Measurements from ENCODE around the gene ST14. TPM values are rescaled to one million over a fixed set of nuclear protein-coding genes. Genes with fewer than 3 reads are reported as not detected.

The ST14 gene
- total RNA-seq, 1 donor, result under 0.01 TPM

DNA sequence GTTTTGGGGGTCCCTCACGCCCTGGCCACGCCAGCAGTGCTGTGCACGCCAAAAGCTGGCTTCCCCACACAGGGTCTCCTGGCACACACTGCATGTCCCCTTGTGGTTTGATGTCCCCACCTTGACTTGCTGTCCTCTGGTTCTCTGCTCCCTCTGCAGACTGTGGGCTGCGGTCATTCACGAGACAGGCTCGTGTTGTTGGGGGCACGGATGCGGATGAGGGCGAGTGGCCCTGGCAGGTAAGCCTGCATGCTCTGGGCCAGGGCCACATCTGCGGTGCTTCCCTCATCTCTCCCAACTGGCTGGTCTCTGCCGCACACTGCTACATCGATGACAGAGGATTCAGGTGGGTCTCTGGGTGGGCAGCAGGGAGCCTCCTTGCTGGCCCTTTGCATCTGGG is 40.2 kb downstream of the ST14 start:
- DNase-seq (ENCODE audit: insufficient read length, low spot score, missing footprints), result peak; percentile 79
- Histone ChIP-seq H3K27ac (ENCODE audit: low read depth, low read length) (no peak overlapping the region), H3K4me1 (ENCODE audit: insufficient read depth, low read length) (no peaks in the 10 kb centered on the region), H3K4me2 (ENCODE audit: insufficient read depth, low read length) (no peak overlapping the region), H3K79me2 (ENCODE audit: insufficient read depth, low read length) (no peaks in the 10 kb centered on the region), H3K4me3 (ENCODE audit: insufficient read depth, low read length) (no peak overlapping the region), H3K36me3 (ENCODE audit: insufficient read depth, low read length) (no peaks in the 10 kb centered on the region), H3K9me3 (ENCODE audit: low read depth, low read length) (no peaks in the 10 kb centered on the region), H4K20me1 (ENCODE audit: insufficient read depth, low read length) (no peaks in the 10 kb centered on the region), H2AFZ (ENCODE audit: low read length) (no peak overlapping the region), H3K27me3 (ENCODE audit: insufficient read depth, low read length) (peaks cover 6% of the 10 kb centered on the region)
- TF ChIP-seq, protein P1, sequence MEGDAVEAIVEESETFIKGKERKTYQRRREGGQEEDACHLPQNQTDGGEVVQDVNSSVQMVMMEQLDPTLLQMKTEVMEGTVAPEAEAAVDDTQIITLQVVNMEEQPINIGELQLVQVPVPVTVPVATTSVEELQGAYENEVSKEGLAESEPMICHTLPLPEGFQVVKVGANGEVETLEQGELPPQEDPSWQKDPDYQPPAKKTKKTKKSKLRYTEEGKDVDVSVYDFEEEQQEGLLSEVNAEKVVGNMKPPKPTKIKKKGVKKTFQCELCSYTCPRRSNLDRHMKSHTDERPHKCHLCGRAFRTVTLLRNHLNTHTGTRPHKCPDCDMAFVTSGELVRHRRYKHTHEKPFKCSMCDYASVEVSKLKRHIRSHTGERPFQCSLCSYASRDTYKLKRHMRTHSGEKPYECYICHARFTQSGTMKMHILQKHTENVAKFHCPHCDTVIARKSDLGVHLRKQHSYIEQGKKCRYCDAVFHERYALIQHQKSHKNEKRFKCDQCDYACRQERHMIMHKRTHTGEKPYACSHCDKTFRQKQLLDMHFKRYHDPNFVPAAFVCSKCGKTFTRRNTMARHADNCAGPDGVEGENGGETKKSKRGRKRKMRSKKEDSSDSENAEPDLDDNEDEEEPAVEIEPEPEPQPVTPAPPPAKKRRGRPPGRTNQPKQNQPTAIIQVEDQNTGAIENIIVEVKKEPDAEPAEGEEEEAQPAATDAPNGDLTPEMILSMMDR (IDR thresholded peaks at IDR 0.05; ENCODE audit: extremely low read depth, low read depth, low read length), result no peak

DNA sequence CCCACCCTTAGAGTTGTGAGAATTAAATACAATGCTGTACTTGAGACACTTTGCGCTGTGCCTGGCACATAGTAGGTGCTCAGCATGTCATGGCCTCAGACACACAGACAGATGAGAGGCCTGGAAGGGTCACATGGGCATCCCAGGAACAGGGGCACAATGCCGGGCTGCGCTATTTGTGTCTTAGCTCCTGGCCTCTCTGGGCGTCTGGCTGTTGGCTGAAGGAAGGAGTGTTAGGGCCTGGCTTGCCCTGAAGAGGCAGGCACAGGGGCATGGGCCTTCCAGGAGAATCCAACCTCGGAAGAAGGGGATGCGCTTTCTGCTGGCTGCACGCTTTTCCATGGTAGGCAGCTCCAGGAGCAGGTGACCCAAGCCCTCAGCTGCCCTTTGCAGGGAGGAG is 41.4 kb downstream of the ST14 start:
- peak; percentile 49 for DNase-seq (ENCODE audit: insufficient read length, low spot score, missing footprints)
- Histone ChIP-seq H3K4me1 (ENCODE audit: insufficient read depth, low read length) (no peaks in the 10 kb centered on the region), H2AFZ (ENCODE audit: low read length) (no peak overlapping the region), H3K9me3 (ENCODE audit: low read depth, low read length) (no peaks in the 10 kb centered on the region), H4K20me1 (ENCODE audit: insufficient read depth, low read length) (no peaks in the 10 kb centered on the region), H3K36me3 (ENCODE audit: insufficient read depth, low read length) (no peaks in the 10 kb centered on the region), H3K27me3 (ENCODE audit: insufficient read depth, low read length) (peaks cover 6% of the 10 kb centered on the region), H3K27ac (ENCODE audit: low read depth, low read length) (no peak overlapping the region), H3K4me3 (ENCODE audit: insufficient read depth, low read length) (no peak overlapping the region), H3K79me2 (ENCODE audit: insufficient read depth, low read length) (no peaks in the 10 kb centered on the region), H3K4me2 (ENCODE audit: insufficient read depth, low read length) (no peak overlapping the region)
- TF ChIP-seq, protein P1 (IDR thresholded peaks at IDR 0.05; ENCODE audit: extremely low read depth, low read depth, low read length), result no peak

DNA sequence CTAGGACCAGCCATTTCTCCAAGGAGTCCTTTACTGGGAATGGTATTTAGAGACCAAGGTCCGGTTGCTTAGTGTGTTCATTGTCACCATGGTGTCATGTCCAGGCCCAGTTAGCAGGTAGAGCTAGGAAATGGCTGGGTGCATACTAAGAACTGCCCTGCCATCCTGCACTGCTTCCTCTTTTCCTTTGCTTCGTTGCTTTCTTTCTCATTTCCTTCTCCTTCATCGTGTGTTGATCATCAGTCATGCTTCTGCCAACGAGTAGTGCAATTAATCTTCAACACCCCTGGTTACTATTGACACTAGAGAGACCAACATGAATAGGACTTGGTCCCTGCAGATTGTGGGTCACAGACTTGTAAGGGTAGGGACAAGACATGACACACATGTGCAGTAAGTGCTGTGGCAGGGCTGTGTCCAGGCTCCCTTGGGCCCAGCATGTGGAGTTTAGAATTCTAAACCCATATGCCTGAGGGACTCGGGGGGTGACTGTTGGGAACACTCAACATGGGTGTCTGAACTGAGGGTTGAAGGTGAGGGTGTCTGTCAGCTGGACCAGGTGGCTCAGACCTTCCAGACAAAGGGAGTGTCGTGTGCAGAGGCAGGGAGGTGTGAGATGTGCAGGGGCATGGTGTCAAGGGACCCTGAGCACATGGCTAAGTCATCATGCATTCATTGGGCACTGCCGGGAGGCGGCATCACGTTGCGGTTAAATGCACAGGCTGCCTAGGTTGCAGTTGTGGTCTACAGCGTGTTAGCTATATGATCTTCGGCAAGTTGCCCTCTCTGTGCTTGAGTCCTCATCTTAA is 42.6 kb downstream of the ST14 start:
- H3K36me3 ChIP-seq (ENCODE audit: insufficient read depth, low read length), result no peaks in the 10 kb centered on the region
- peak; percentile 66 for DNase-seq (ENCODE audit: insufficient read length, low spot score, missing footprints)
- H3K27me3 ChIP-seq (ENCODE audit: insufficient read depth, low read length), result peaks cover 10% of the 10 kb centered on the region
- no peaks in the 10 kb centered on the region for H3K79me2 ChIP-seq (ENCODE audit: insufficient read depth, low read length)
- H3K4me3 ChIP-seq (ENCODE audit: insufficient read depth, low read length), result no peak overlapping the region
- TF ChIP-seq, protein P1 (IDR thresholded peaks at IDR 0.05; ENCODE audit: extremely low read depth, low read depth, low read length), result no peak
- H3K9me3 ChIP-seq (ENCODE audit: low read depth, low read length), result no peaks in the 10 kb centered on the region
- no peak overlapping the region for H3K27ac ChIP-seq (ENCODE audit: low read depth, low read length)
- no peak overlapping the region for H3K4me2 ChIP-seq (ENCODE audit: insufficient read depth, low read length)
- H2AFZ ChIP-seq (ENCODE audit: low read length), result no peak overlapping the region
- H4K20me1 ChIP-seq (ENCODE audit: insufficient read depth, low read length), result no peaks in the 10 kb centered on the region
- H3K4me1 ChIP-seq (ENCODE audit: insufficient read depth, low read length), result no peaks in the 10 kb centered on the region

DNA sequence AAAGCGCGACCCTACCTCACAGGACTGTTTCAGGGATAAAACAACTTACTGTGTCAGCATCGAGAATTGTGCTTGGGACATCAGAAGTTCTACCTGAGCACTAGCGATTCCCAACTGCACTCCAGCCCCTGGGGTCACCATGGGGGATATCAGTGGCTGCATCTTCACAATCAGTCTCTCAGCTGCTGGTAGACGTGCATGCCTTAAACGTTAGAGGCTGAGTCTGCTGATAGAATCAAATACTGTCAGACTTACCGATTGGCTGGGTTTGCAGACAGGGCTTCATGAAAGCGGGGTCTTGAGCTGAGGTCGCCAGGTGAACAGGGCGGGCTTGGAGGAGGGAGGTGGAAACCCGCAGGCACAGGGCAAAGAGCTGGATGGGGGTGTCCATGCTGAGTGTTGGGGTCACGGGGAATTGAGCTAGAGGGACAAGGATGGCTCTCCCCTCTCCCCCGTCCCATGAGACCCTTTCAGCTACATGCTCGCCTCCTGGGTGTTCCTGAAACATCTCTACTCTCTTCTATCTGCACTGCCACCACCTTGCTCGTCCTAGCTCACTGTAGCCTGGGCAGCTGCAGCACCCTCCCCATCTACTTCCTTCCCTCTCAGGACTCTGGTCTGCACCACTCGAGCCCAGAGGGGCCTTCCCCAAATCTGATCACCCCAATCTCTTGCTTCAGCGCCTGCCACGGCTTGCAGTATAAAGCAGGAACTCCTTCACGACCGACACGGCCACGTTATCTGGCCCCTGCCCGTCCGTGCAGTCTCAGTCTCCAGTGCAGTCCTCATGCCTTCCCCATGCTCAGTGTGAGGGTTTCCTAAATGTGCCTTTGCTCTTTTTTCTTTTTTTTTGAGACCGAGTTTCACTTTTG is 43.5 kb downstream of the ST14 start:
- Histone ChIP-seq H3K27ac (ENCODE audit: low read depth, low read length) (no peak overlapping the region), H3K27me3 (ENCODE audit: insufficient read depth, low read length) (peaks cover 14% of the 10 kb centered on the region), H2AFZ (ENCODE audit: low read length) (no peak overlapping the region), H4K20me1 (ENCODE audit: insufficient read depth, low read length) (no peaks in the 10 kb centered on the region), H3K4me1 (ENCODE audit: insufficient read depth, low read length) (no peaks in the 10 kb centered on the region), H3K4me2 (ENCODE audit: insufficient read depth, low read length) (no peak overlapping the region), H3K79me2 (ENCODE audit: insufficient read depth, low read length) (no peaks in the 10 kb centered on the region), H3K36me3 (ENCODE audit: insufficient read depth, low read length) (no peaks in the 10 kb centered on the region), H3K9me3 (ENCODE audit: low read depth, low read length) (no peaks in the 10 kb centered on the region), H3K4me3 (ENCODE audit: insufficient read depth, low read length) (no peak overlapping the region)
- TF ChIP-seq, protein P1 (IDR thresholded peaks at IDR 0.05; ENCODE audit: extremely low read depth, low read depth, low read length), result no peak
- DNase-seq (ENCODE audit: insufficient read length, low spot score, missing footprints), result no peak
